A549 (cell line): Measurements from ENCODE around the gene CA10. TPM values are rescaled to one million over a fixed set of nuclear protein-coding genes. Genes with fewer than 3 reads are reported as not detected.

ENCODE experiments used
- ATAC-seq, 2 experiments: fragments of 200-7000 bp in 1 of 2; fragments of >200 bp in 1 of 2; cut with Nextera tagmentation in 1 of 2; cut with Tn5 transposase in 1 of 2; 3 replicates each; pipeline versions ENCODE4 v1.8.0 to v1.9.1; 2018 to 2020; ENCODE audit warnings: mild to moderate bottlenecking in 1 of 2, moderate library complexity in 1 of 2
- CTCF ChIA-PET: fragments of 300-600 bp; sonication (Branson Sonifier 250); formaldehyde crosslinking; extraction: SDS; loops from one replicate; lab custom pipeline; 2021; ENCODE audit warnings: antibody characterized with exemption, inconsistent platforms; lab: Yijun Ruan, JAX
- POLR2A ChIA-PET: fragments of 350-600 bp; formaldehyde crosslinking; extraction: SDS; loops from one replicate; lab custom pipeline; 2021; ENCODE audit warnings: antibody characterized with exemption, inconsistent platforms; lab: Yijun Ruan, JAX
- DNase-seq, 2 experiments: peaks; one replicate each; pipeline versions ENCODE4 v3.0.0 to v3.0.0-alpha.2; 2011 to 2016; ENCODE audit warnings: low read depth in 1 of 2, low spot score in 1 of 2
- FAIRE-seq: peaks from 2 replicates; lab custom pipeline; 2011; peaks lifted over from hg19 to GRCh38; lab: Jason Lieb, UNC
- H3K27ac ChIP-seq, 2 experiments: fragments of >200 bp; sonication (Bioruptor Twin); formaldehyde crosslinking; 3 replicates each; pipeline ENCODE4 v1.5.1; 2016 to 2017
- H3K4me1 ChIP-seq: fragments of >200 bp; sonication (Bioruptor Twin); formaldehyde crosslinking; 3 replicates; pipeline ENCODE4 v1.6.1; 2016
- H3K4me2 ChIP-seq: fragments of >200 bp; sonication (Bioruptor Twin); formaldehyde crosslinking; 3 replicates; pipeline ENCODE4 v1.6.1; 2016
- H3K4me3 ChIP-seq: fragments of >200 bp; sonication (Bioruptor Twin); formaldehyde crosslinking; 3 replicates; pipeline ENCODE4 v1.5.1; 2016
- H3K9me3 ChIP-seq: fragments of >200 bp; sonication (Bioruptor Twin); formaldehyde crosslinking; 3 replicates; pipeline ENCODE4 v1.6.1; 2016
- CHD2 ChIP-seq: fragments of 150-350 bp; IDR thresholded peaks from 2 replicates; pipeline ENCODE4 v1.6.1; 2014; ENCODE audit warnings: low read length; ENCODE audit not compliant: partially characterized antibody
- EHMT2 ChIP-seq: fragments of 200-600 bp; sonication (generic); IDR thresholded peaks from 2 replicates; pipeline ENCODE4 v1.6.1; 2016; ENCODE audit warnings: antibody characterized with exemption, low read depth, mild to moderate bottlenecking, moderate library complexity
- EP300 ChIP-seq, 2 experiments: fragments of >200 bp; sonication (Bioruptor Twin); formaldehyde crosslinking; IDR thresholded peaks; 2 replicates in 1 of 2; 3 replicates in 1 of 2; pipeline ENCODE4 v1.6.1; 2016 to 2017
- ESRRA ChIP-seq: fragments of 150-350 bp; IDR thresholded peaks from 2 replicates; pipeline ENCODE4 v1.6.1; 2014; ENCODE audit warnings: mild to moderate bottlenecking, low read length, borderline replicate concordance
- HEYL ChIP-seq: fragments of 250-450 bp; sonication (Bioruptor Pico); IDR thresholded peaks from 2 replicates; pipeline ENCODE4 v1.8.0; 2021; ENCODE audit warnings: mild to moderate bottlenecking, moderate library complexity
- HOXA7 ChIP-seq: fragments of 250-450 bp; sonication (Bioruptor Pico); IDR thresholded peaks from 2 replicates; pipeline ENCODE4 v1.5.0; 2020; ENCODE audit warnings: mild to moderate bottlenecking, moderate library complexity
- JUN ChIP-seq, 2 experiments: fragments of >200 bp; sonication (Bioruptor Twin); formaldehyde crosslinking; IDR thresholded peaks; 2 replicates in 1 of 2; 3 replicates in 1 of 2; pipeline ENCODE4 v1.6.1; 2016 to 2017
- KDM1A ChIP-seq: fragments of 200-600 bp; sonication (generic); IDR thresholded peaks from 2 replicates; pipeline ENCODE4 v1.6.1; 2016; ENCODE audit warnings: low read depth, mild to moderate bottlenecking
- MAFK ChIP-seq: fragments of 450-650 bp; IDR thresholded peaks from 2 replicates; pipeline ENCODE4 v1.6.1; 2014; ENCODE audit not compliant: partially characterized antibody
- MAZ ChIP-seq: fragments of 150-350 bp; IDR thresholded peaks from 2 replicates; pipeline ENCODE4 v1.6.1; 2014; ENCODE audit warnings: antibody characterized with exemption, low read depth, low read length, borderline replicate concordance
- NFE2L2 ChIP-seq: fragments of 150-350 bp; conservative IDR thresholded peaks from 2 replicates; pipeline ENCODE4 v1.6.1; 2014; ENCODE audit warnings: low read length
- NR3C1 ChIP-seq: fragments of >200 bp; sonication (Bioruptor Twin); formaldehyde crosslinking; IDR thresholded peaks from 3 replicates; pipeline ENCODE4 v1.6.1; 2017
- POLR2A ChIP-seq: IDR thresholded peaks from 2 replicates; pipeline ENCODE4 v1.6.1; 2012; ENCODE audit warnings: mild to moderate bottlenecking, low read length
- ZFP36 ChIP-seq: fragments of 450-650 bp; IDR thresholded peaks from 2 replicates; pipeline ENCODE4 v1.6.1; 2014; ENCODE audit warnings: borderline replicate concordance; ENCODE audit not compliant: partially characterized antibody
- WGBS: methylation state at CpG from one replicate; pipeline ENCODE4 v1.1.6; 2017; ENCODE audit errors: missing lambda C conversion rate; 5-methylcytosine and 5-hydroxymethylcytosine counted together
- polyA plus RNA-seq, 4 experiments: library from polyadenylated mRNA; depleted of rRNA in 3 of 4; stranded (reverse); fragments of >200 nt; fragmentation: RNase III in 1 of 4; extraction: RNeasy Plus Mini Kit Qiagen cat#74134 plus additional on column Dnase treatment in 1 of 4; gene quantifications; 2 replicates in 3 of 4; 3 replicates in 1 of 4; pipeline ENCODE4 v1.2.3, GENCODE V29; 2011 to 2017
- TF ChIP-seq, protein P1 (sequence below): IDR thresholded peaks from 2 replicates; pipeline ENCODE4 v1.6.1; 2012
- TF ChIP-seq, protein P2 (sequence below): fragments of 200-600 bp; sonication (generic); IDR thresholded peaks from 2 replicates; pipeline ENCODE4 v1.6.1; 2016; ENCODE audit warnings: antibody characterized with exemption, mild to moderate bottlenecking, moderate library complexity

CA10 gene
- polyA plus RNA-seq, 2 of the 4 experiments (the other 2 are of a cell fraction) = not detected

DNA sequence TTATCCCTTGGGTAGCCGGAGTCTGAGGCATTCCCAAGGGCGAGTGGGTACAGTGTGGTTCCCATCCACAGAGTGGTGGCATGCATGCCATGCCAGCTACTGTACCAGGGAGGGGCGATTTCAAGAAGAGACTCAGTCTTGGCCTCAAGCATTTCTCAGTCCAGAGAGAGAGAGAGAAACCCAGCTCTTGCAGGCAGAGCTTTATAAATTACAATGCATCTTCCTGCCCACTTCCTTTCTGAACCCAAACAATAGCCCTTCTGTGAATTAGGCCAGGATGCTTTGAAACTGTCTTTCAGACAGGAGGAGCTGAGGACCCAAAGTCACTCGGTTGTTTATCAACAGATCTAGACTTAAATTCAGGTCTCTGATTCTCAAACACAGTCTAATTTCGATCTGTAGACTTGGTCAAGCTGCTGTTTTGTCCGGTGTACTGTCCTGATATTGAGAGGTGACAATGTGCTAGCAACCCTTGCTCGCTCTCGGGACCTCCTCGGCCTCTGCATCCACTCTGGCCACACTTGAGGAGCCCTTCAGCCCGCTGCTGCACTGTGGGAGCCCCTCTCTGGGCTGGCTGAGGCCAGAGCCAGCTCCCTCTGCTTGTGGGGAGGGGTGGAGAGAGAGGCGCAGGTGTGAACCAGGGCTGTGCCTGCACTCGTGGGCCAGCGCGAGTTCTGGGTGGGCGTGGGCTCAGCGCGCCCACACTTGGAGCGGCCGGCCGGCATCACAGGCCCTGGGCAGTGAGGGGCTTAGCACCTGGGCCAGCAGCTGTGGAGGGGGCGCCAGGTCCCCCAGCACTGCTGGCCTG lies 490.2 kb downstream of the CA10 start:
- POLR2A ChIA-PET = no interaction called here
- H3K27ac ChIP-seq = no peak overlapping the region
- WGBS = 39% methylated on average over 21 of the region's 21 CpGs
- FAIRE-seq (no peak), ATAC-seq (no peak), DNase-seq (no peak)
- H3K4me1 ChIP-seq = no peaks in the 10 kb centered on the region
- H3K9me3 ChIP-seq = peaks cover 6% of the 10 kb centered on the region
- H3K4me3 ChIP-seq = no peak overlapping the region
- CTCF ChIA-PET = interaction anchor here (0.7 to 1.6 kb wide), 2 partner anchors 10 to 15 kb away, joined by 3 to 5 read pairs; no protein-coding TSS in a partner anchor
- TF ChIP-seq EP300 (IDR thresholded peaks at IDR 0.05) (no peak), HOXA7 (CRISPR knock-in tag) (no peak)
- TF ChIP-seq, all 56 proteins: peak for 0
- no peak overlapping the region for H3K4me2 ChIP-seq

GRCh38 chr17:51667706-51668083 lies 490.8 kb downstream of the CA10 start:
- ATAC-seq (no peak), DNase-seq (no peak), FAIRE-seq (no peak)
- Histone ChIP-seq H3K4me2 (no peak overlapping the region), H3K9me3 (peaks cover 6% of the 10 kb centered on the region), H3K4me3 (no peak overlapping the region), H3K27ac (no peak overlapping the region), H3K4me1 (no peaks in the 10 kb centered on the region)
- ChIA-PET POLR2A (no interaction called here), CTCF (interaction anchor here (0.7 to 1.6 kb wide), 2 partner anchors 9 to 15 kb away, joined by 3 to 5 read pairs; no protein-coding TSS in a partner anchor)
- no peak for TF ChIP-seq JUN (IDR thresholded peaks at IDR 0.05)
- no peak for TF ChIP-seq ZFP36
- TF ChIP-seq, protein P1, sequence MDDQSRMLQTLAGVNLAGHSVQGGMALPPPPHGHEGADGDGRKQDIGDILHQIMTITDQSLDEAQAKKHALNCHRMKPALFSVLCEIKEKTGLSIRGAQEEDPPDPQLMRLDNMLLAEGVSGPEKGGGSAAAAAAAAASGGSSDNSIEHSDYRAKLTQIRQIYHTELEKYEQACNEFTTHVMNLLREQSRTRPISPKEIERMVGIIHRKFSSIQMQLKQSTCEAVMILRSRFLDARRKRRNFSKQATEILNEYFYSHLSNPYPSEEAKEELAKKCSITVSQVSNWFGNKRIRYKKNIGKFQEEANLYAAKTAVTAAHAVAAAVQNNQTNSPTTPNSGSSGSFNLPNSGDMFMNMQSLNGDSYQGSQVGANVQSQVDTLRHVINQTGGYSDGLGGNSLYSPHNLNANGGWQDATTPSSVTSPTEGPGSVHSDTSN = no peak
- no peak for TF ChIP-seq HEYL (CRISPR knock-in tag)
- TF ChIP-seq POLR2A = no peak
- no peak for TF ChIP-seq NR3C1
- TF ChIP-seq, protein P2, sequence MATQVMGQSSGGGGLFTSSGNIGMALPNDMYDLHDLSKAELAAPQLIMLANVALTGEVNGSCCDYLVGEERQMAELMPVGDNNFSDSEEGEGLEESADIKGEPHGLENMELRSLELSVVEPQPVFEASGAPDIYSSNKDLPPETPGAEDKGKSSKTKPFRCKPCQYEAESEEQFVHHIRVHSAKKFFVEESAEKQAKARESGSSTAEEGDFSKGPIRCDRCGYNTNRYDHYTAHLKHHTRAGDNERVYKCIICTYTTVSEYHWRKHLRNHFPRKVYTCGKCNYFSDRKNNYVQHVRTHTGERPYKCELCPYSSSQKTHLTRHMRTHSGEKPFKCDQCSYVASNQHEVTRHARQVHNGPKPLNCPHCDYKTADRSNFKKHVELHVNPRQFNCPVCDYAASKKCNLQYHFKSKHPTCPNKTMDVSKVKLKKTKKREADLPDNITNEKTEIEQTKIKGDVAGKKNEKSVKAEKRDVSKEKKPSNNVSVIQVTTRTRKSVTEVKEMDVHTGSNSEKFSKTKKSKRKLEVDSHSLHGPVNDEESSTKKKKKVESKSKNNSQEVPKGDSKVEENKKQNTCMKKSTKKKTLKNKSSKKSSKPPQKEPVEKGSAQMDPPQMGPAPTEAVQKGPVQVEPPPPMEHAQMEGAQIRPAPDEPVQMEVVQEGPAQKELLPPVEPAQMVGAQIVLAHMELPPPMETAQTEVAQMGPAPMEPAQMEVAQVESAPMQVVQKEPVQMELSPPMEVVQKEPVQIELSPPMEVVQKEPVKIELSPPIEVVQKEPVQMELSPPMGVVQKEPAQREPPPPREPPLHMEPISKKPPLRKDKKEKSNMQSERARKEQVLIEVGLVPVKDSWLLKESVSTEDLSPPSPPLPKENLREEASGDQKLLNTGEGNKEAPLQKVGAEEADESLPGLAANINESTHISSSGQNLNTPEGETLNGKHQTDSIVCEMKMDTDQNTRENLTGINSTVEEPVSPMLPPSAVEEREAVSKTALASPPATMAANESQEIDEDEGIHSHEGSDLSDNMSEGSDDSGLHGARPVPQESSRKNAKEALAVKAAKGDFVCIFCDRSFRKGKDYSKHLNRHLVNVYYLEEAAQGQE = no peak
- no peak for TF ChIP-seq KDM1A
- no peak for TF ChIP-seq EHMT2
- TF ChIP-seq MAZ = no peak
- TF ChIP-seq CHD2 = no peak
- WGBS = 30% methylated on average over 2 of the region's 2 CpGs

GRCh38 chr17:51666971-51667705 lies 491.4 kb downstream of the CA10 start:
- CTCF ChIA-PET = no interaction called here
- Histone ChIP-seq H3K9me3 (peaks cover 6% of the 10 kb centered on the region), H3K4me3 (no peak overlapping the region), H3K4me2 (no peak overlapping the region), H3K27ac (no peak overlapping the region), H3K4me1 (no peaks in the 10 kb centered on the region)
- WGBS = 4% methylated on average over 1 of the region's 1 CpG
- no peak for TF ChIP-seq EHMT2
- no peak for TF ChIP-seq HEYL (CRISPR knock-in tag)
- TF ChIP-seq MAFK = peak; percentile 99
- no peak for TF ChIP-seq NFE2L2
- no peak for TF ChIP-seq JUN (IDR thresholded peaks at IDR 0.05)
- TF ChIP-seq ESRRA = no peak
- FAIRE-seq (no peak), DNase-seq (no peak), ATAC-seq (no peak)
- POLR2A ChIA-PET = no interaction called here
